DND-41 (cell line): Measurements from ENCODE around the gene CFD.

ENCODE experiments used
- EZH2 ChIP-seq: IDR thresholded peaks from 3 replicates; pipeline ENCODE4 v1.6.1; 2012; ENCODE audit warnings: borderline replicate concordance, low read depth, mild to moderate bottlenecking, moderate library complexity, low read length, inconsistent platforms; ENCODE audit not compliant: severe bottlenecking
- TF ChIP-seq, protein P1 (sequence below): IDR thresholded peaks from 2 replicates; pipeline ENCODE4 v1.5.1; 2012; ENCODE audit warnings: borderline replicate concordance, low read length, moderate library complexity, mild to moderate bottlenecking; ENCODE audit not compliant: poor library complexity, severe bottlenecking; ENCODE audit errors: extremely low read depth

DNA sequence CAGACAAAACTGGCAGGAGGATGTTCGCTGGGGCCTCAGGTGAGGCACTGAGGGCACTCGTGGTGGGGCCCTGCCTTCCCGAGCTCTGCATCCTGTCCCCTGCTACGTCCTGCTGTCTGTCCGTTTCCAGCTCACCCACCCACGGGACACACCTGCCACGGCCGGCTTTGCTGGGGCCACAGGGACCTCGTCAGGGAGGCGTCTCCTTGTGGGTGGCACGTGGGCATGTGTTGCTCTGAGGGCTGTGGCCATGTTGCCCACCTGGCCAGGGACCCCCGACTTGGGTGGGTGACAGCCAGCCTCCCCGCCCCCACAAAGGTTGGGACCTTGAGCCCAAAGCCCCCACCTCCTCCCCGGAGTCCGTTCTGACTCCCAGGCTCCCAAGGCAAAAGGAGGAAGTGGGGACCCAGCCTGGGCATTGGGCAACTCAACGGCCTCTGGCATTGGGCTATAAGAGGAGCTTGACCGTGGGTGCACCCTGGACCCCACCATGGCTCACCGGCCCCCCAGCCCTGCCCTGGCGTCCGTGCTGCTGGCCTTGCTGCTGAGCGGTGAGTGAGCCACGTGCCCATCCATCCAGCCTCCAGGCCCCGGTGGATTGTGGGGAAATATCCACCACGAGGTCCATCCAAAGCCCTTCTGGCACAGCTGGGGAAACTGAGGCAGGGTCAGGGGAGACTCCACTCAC, 18.8 kb upstream of the CFD start, which contains the start of gene PRTN3:
- TF ChIP-seq, protein P1, sequence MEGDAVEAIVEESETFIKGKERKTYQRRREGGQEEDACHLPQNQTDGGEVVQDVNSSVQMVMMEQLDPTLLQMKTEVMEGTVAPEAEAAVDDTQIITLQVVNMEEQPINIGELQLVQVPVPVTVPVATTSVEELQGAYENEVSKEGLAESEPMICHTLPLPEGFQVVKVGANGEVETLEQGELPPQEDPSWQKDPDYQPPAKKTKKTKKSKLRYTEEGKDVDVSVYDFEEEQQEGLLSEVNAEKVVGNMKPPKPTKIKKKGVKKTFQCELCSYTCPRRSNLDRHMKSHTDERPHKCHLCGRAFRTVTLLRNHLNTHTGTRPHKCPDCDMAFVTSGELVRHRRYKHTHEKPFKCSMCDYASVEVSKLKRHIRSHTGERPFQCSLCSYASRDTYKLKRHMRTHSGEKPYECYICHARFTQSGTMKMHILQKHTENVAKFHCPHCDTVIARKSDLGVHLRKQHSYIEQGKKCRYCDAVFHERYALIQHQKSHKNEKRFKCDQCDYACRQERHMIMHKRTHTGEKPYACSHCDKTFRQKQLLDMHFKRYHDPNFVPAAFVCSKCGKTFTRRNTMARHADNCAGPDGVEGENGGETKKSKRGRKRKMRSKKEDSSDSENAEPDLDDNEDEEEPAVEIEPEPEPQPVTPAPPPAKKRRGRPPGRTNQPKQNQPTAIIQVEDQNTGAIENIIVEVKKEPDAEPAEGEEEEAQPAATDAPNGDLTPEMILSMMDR, result no peak
- no peak for TF ChIP-seq EZH2
